Suprapubic skin (tissue), 4 donors: Measurements from ENCODE around the gene FAAP100. TPM values are rescaled to one million over a fixed set of nuclear protein-coding genes. Genes with fewer than 3 reads are reported as not detected.

Experiments used
- DNase-seq, 2 donors: peaks; one replicate each; pipeline ENCODE4 v3.0.0-alpha.2; 2019; ENCODE audit warnings: low spot score in 2 of 2
- H3K27ac ChIP-seq: fragments of 200-600 bp; sonication (generic); one replicate; pipeline ENCODE4 v1.5.1; 2019
- H3K27me3 ChIP-seq: fragments of 200-600 bp; sonication (generic); one replicate; pipeline ENCODE4 v1.5.1; 2019
- H3K36me3 ChIP-seq: fragments of 200-600 bp; sonication (generic); one replicate; pipeline ENCODE4 v1.5.1; 2019
- H3K4me1 ChIP-seq: fragments of 200-600 bp; sonication (generic); one replicate; pipeline ENCODE4 v1.5.1; 2019
- H3K4me3 ChIP-seq: fragments of 200-600 bp; sonication (generic); one replicate; pipeline ENCODE4 v1.5.1; 2019; ENCODE audit warnings: mild to moderate bottlenecking
- H3K9me3 ChIP-seq: fragments of 200-600 bp; sonication (generic); one replicate; pipeline ENCODE4 v1.5.1; 2019
- EP300 ChIP-seq: sonication (generic); formaldehyde crosslinking; IDR thresholded peaks from one replicate; pipeline ENCODE4 v1.6.1; 2017; ENCODE audit warnings: antibody characterized with exemption
- POLR2A ChIP-seq, 2 donors: fragments of 450-650 bp; IDR thresholded peaks; one replicate each; pipeline ENCODE4 v1.6.1; 2017; ENCODE audit warnings: antibody characterized with exemption in 2 of 2, mild to moderate bottlenecking in 2 of 2, moderate library complexity in 2 of 2
- POLR2AphosphoS5 ChIP-seq, 3 donors: sonication (generic); formaldehyde crosslinking; IDR thresholded peaks; one replicate each; pipeline ENCODE4 v1.6.1; 2017; ENCODE audit warnings: antibody characterized with exemption in 3 of 3
- WGBS: methylation state at CpG from one replicate; pipeline ENCODE4 v1.1.5; 2018; 5-methylcytosine and 5-hydroxymethylcytosine counted together
- total RNA-seq, 4 donors: library from RNA; depleted of rRNA; stranded (reverse); fragments of >200 nt; gene quantifications; one replicate each; pipeline ENCODE4 v1.1.0, GENCODE V29; 2016
- TF ChIP-seq, protein P1 (sequence below), 2 donors: fragments of 200-600 bp in 1 of 2; fragments of 450-650 bp in 1 of 2; sonication (generic) in 1 of 2; IDR thresholded peaks; one replicate each; pipeline ENCODE4 v1.5.1; 2016 to 2019; ENCODE audit warnings: antibody characterized with exemption in 2 of 2, mild to moderate bottlenecking in 1 of 2, moderate library complexity in 1 of 2

FAAP100 gene
- total RNA-seq, 4 donors from 2014 or later: 33.0 to 44.2 (median 37.7) TPM

DNA sequence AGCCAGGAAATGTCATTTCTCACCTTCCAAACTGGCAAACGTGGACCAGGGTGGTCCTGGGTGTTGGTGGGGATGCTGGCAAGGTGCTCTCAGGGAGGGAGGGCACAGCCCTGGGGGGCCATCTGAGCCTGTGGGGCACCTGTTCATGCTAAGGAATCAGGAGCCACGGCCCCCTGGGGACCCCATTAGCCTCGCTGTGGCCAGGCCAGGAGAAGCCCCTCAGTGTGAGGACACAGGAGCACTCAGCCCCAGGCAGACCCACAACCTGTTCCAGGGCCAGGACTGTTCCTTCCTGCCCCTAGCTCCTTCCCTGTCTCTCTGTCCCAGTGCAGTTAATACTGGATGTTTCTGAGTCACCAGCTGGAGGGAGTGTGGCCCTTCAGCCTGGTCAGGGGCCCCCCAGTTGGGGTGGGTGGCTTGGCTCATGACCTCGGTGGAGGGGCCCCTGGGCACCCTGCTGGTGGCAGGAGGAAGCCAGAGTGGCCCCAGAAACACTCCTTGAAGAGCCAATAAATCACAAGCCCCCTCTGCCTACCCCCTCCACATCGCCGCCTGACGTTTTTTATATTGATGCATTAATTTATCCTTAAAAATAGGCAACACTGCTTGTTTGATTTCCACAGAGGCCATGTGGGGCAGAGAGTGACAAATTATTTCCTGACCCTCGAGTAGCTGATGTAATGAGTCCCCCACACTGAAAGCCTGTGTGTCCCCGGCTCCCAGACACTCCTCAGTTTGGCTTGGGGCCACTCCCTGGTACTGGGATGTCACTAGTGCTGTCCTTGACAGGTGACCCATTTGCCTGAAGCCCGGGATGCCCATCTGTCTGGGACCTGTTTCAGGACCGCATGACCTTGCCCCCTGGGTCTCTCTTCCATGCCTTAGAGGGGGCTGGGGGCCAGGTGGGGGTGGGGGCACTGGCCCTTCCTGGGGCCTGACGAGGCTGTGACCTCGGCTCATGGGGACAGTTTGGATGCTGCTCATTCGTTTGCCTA is 61.9 kb downstream of the FAAP100 start:
- H3K36me3 ChIP-seq: no peaks in the 10 kb centered on the region
- no peak for TF ChIP-seq POLR2AphosphoS5 (IDR thresholded peaks at IDR 0.05)
- TF ChIP-seq, protein P1, sequence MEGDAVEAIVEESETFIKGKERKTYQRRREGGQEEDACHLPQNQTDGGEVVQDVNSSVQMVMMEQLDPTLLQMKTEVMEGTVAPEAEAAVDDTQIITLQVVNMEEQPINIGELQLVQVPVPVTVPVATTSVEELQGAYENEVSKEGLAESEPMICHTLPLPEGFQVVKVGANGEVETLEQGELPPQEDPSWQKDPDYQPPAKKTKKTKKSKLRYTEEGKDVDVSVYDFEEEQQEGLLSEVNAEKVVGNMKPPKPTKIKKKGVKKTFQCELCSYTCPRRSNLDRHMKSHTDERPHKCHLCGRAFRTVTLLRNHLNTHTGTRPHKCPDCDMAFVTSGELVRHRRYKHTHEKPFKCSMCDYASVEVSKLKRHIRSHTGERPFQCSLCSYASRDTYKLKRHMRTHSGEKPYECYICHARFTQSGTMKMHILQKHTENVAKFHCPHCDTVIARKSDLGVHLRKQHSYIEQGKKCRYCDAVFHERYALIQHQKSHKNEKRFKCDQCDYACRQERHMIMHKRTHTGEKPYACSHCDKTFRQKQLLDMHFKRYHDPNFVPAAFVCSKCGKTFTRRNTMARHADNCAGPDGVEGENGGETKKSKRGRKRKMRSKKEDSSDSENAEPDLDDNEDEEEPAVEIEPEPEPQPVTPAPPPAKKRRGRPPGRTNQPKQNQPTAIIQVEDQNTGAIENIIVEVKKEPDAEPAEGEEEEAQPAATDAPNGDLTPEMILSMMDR (IDR thresholded peaks at IDR 0.05): no peak
- TF ChIP-seq EP300: no peak
- no peak for TF ChIP-seq POLR2A (IDR thresholded peaks at IDR 0.05)
- DNase-seq: no peak
- peaks cover 20% of the 10 kb centered on the region for H3K27me3 ChIP-seq
- H3K4me3 ChIP-seq: no peak overlapping the region
- H3K27ac ChIP-seq: no peak overlapping the region
- no peaks in the 10 kb centered on the region for H3K9me3 ChIP-seq
- peaks cover 19% of the 10 kb centered on the region for H3K4me1 ChIP-seq
- 72% methylated on average over 11 of the region's 14 CpGs for WGBS

Other genes with a start within 250 kb of the FAAP100 start
- gene BAHCC1, start 156.9 kb downstream of the FAAP100 start, total RNA-seq: 10 to 100 TPM in 2 of 4 donors, 1 to 10 TPM in 2; 4.5 to 19.3 (median 12.2) TPM
- 1,000 to 10,000 TPM; 2,659 to 6,485 (median 4,163) TPM for gene ACTG1, start 39.6 kb downstream of the FAAP100 start, total RNA-seq
- gene FSCN2, start 24.0 kb downstream of the FAAP100 start, total RNA-seq: 1 to 10 TPM in 3 of 4 donors, under 1 TPM in 1; 0.52 to 4.7 (median 3.3) TPM
- gene NPLOC4, start 84.8 kb upstream of the FAAP100 start, total RNA-seq: 100 to 1,000 TPM in 1 of 4 donors, 10 to 100 TPM in 3; 77.1 to 115 (median 91.7) TPM
- gene TSPAN10, start 84.8 kb upstream of the FAAP100 start, total RNA-seq: 1 to 10 TPM in 3 of 4 donors, under 1 TPM in 1; 0.99 to 9.2 (median 2.5) TPM
- gene PDE6G, start 104.2 kb upstream of the FAAP100 start, total RNA-seq: under 1 TPM in 1 of 4 donors, not detected in 3; 0.53 TPM
- 10 to 100 TPM; 39.6 to 68.1 (median 47.6) TPM for gene OXLD1, start 114.3 kb upstream of the FAAP100 start, total RNA-seq
- gene CCDC137, start 114.4 kb upstream of the FAAP100 start, total RNA-seq: 10 to 100 TPM; 14.9 to 29.8 (median 24.5) TPM
- gene ARL16, start 131.4 kb upstream of the FAAP100 start, total RNA-seq: 10 to 100 TPM; 20.2 to 39.4 (median 36.2) TPM
- gene HGS, start 131.7 kb upstream of the FAAP100 start, total RNA-seq: 100 to 1,000 TPM in 3 of 4 donors, 10 to 100 TPM in 1; 91.0 to 181 (median 107) TPM
- gene MRPL12, start 151.0 kb upstream of the FAAP100 start, total RNA-seq: 10 to 100 TPM; 27.6 to 65.7 (median 52.1) TPM
- 10 to 100 TPM; 14.1 to 32.0 (median 16.9) TPM for gene SLC25A10, start 159.9 kb upstream of the FAAP100 start, total RNA-seq